ENCODE results near the gene RAB7A.
"Not testable (repeated sequence)": the region's sequence is repeated elsewhere in the genome, so short reads cannot be mapped to it uniquely, and the experiment has no call there.

Gene RAB7A

DNA sequence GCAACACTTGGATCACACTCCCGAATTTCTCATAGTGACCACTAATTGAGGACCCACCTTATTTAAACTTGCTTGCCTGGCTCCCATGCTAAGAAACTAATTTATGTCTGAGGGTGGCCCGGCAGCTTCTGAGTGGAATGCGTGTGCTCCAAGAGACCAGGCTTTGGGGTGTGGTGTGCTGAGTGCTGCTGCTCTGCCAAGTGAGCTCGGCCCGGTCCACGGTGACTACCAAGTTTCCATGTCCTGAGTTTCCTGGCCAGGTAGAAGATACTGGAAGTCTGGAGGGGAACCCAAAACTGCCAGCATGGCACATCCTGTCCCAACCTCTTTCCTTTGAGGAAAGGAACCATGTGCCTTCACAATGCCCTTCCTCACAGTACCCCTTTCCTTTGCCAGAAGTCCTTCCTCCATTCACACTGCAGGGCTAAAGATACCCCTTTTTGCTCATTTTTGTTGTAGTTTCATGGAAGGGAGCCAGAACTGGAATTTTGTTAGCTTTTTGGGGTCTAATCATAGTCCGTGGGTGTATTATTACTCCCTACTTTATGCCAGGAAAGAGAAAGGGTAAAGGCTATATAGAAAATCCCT is 94.4 kb downstream of the RAB7A start:
- DNase-seq (ENCODE audit: low read depth), result no peak

DNA sequence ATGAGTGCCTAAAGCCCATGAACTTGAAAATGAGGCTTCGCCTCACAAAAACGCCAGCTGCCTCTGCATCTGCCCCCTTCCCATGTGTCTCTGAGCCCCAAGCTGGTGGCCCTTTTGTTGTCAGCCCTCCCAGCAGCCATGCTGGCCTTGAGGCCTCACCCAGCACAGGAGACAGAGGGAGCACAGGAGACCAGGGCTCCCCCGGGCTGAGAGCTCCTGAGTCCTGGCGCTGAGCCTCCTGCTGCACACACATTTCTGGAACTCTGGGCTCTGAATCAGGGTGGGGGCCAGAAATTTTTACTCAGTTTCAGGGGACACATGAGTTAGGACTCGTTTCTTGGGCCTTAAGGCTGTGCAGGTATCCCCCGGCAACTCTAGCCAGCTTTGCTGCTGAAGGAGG is 97.0 kb downstream of the RAB7A start:
- DNase-seq (ENCODE audit: low read depth), result no peak

DNA sequence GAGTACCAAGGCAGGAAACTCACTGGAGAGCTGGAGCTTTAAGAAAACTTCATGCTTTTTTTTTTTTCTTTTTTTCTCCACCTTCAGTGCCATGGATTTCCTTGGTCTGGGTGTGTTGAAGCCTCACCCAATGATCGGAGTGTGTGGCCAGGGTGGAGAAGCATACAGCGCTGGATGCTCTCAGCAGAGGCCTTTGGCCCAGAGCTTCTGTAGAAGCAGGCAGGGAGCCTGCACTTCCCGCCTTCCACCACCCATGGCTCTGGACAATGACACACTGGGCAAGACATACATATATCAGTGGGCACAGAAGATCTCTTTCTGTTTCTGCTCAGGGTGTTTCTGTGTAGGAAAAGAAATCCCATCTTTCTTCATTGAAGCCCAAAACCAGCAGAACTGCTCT is 97.6 kb downstream of the RAB7A start:
- no peak for DNase-seq (ENCODE audit: low read depth)

DNA sequence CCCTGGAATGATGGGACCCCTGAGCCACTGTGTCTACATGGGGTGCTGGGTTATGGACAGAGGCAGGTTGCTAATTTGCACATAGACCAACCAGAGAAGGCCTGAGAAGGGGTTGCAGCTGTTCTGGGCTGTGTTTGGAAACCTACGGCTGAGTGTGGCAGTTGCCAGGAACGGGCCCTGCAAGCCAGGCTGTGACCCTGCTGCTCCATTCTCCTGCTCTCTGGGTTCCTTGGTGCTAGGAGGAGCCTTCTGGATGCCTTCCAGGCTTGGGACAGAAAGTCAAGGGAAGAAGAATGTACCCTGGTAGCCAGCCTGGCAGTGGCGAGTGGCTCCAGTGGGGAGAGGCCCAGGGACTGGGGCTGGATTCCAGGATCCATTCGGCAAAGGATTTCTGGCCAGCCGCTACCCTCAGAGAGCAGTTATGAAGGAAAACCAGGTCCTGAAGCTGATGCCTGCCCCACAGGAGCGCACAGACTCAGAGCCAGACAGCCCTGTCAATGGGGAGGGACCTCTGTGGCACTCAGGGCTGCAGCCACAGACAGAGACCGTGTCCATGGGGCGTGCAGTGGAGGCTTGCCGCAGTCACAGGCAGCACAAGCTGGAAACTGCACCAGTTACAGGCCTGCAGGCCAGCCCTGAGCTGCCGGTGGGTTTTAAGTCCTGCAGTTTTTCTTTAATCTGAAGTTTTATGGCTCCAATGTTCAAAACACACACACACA is 98.3 kb downstream of the RAB7A start:
- no peak for DNase-seq (ENCODE audit: low read depth)

DNA sequence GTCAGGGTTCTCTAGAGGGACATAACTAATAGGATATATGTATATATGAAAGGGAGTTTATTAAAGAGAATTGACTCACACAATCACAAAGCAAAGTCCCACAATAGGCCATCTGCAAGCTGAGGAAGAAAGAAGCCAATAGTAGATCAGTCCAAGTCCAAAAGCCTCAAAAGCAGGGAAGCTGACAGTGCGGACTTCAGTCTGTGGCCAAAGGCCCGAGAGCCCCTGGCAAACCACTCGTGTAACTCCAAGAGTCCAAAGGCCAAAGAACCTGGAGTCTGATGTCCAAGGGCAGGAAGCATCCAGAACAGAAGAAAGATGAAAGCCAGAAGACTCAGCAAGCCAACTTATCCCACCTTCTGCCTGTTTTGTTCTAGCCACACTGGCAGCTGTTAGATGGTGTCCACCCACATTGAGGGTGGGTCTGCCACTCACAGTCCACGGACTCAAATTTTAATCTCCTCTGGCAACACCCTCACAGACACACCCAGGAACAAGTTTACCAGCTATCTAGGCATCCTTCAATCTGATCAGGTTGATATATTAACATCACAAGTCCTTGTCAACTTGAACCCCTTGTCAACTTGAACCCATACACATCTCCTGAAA is 99.2 kb downstream of the RAB7A start:
- no peak for DNase-seq (ENCODE audit: low read depth)

DNA sequence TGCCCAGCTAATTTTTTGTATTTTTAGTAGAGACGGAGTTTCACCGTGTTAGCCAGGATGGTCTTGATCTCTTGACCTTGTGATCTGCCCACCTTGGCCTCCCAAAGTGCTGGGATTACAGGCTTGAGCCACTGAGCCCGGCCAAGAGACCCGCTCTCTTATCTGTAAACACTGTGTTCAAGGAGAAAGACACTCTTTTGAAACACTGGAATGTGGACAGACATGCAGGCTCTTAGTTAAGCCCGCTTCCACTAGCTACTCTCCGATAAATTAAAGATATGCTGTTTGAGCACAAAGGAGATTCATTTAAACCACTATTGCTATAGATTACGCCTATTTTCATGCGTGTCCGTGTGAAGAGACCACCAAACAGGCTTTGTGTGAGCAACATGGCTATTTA is 103.1 kb downstream of the RAB7A start:
- not testable (repeated sequence) for DNase-seq (ENCODE audit: low read depth)

DNA sequence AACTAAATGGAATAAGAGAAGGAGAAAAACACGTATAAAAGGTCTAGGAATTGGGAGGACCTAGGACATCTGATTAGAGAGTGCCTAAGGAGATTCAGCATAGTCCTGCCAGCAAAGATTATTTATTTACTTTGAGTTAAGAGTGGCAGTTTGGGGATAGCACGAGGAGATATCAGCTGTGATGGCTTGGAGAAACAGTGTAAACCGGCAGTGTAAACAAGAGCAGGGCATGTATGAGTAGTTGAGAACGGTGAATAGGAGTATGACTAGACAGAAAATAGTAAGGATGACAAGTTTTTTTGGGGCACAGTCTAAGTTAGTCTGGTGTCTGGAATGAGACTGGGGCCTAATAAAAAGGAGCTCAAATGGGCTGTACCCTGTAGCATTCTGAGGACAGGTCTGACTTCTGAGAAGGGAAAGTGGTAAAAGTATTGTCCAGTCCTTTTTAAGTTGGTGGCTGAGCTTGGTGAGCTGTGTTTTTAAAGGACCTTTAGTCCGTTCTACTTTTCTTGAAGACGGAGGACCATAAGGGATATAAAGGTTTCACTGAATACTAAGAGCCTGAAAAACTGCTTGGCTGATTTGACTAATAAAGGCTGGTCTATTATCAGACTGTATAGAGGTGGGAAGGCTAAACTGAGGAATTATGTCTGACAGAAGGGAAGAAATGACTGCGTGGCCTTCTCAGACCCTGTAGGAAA is 104.1 kb downstream of the RAB7A start:
- DNase-seq (ENCODE audit: low read depth), result not testable (repeated sequence)

DNA sequence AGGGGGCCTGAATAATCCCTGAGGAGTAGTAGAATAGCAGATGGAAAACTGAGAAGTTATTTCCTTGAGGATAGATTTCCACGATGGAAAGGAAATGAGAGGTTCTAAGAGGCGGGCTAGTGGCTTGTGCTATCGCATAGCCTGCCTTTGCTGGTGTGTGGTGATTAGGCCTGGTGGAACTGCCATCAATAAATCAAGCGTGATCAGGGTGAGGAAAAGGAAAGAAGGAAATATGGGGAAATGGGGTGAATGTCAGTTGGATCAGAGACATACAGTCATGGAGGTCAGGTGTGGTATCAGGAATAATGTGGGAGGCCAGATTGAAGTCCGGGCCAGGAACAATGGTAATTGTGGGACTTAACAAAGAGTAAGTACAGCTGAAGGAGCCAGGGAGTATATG is 104.8 kb downstream of the RAB7A start:
- DNase-seq (ENCODE audit: low read depth), result not testable (repeated sequence)

DNA sequence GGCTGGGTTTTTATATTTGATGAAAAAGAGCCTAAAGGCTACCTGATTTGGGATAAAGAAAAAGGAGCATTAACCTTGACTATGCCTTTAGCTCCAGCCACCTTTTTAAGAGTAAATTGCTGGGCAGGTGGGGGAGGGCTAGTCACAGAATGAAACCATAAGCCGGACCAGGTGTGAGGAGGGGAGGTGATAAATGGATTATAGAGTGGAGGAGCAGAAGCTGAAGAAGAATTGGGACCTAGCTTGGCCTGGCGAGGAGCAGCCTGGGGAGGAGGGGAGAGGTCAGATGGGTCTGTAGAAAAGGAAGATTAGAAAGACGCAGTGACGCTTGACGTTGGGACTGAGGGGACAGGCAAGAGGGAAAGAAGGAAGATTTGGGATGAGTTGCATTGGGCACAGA is 107.0 kb downstream of the RAB7A start:
- not testable (repeated sequence) for DNase-seq (ENCODE audit: low read depth)

DNA sequence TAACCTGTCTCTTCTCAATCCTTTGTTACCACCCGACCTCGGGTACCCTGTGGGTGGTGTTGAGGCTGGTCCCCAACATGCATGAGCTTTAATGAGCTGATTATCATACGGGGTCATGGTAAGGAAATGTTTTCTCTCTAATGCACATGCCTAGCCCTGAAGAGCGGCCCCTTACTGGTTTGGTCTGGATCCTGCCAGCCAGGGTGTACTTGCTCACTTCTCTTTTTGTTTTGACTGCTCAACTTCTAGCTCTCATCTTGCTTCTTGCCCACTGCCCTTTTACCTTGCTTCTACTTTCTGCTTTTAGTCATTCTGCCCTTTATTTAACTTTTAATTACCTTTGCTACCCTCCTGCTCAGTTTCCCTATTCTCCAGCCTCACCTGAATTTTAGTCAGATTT is 109.1 kb downstream of the RAB7A start:
- DNase-seq (ENCODE audit: low read depth), result no peak

DNA sequence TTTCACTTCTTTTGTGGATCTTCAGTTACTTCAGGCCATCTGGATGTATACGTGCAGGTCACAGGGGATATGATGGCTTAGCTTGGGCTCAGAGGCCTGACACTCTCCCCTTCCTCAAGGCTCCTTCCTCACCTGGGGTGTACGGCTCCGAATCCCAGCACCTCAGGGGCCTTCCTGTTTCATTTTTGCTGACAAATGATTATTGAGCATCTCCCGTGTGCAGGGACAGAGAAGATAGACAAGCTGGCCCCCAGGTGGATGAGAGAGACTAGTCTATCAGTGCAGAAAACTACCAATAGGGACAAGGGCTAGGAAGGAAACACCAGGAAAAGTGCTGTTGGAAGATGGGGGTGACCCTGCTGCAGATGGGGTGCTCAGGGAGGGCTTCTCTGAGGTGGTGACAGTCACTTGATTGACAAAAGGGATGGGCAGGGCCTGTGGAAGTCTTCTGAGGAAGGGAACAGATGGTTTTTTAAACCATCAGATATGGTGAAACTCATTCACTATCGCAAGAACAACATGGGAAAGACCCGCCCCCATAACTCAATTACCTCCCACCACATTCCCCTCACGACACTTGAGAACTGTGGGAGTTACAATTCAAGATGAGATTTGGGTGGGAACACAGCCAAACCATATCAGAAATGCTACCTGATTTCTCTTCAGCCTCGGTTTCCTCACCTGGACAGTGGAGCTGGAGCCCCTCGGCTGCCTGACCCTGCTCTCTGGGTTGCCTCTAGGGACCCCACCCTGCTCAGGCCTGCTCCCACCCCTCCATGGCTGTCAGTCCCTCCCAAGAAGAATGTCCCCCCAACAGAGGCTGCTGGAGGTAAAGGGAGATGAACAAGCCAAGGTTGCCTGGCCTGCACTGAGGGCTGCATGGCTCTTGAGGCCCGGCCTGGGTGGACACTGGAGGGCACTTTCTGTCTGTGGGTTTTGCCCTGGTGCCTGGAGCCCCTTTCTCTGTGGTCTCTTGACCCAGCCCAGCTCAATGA is 116.2 kb downstream of the RAB7A start:
- DNase-seq (ENCODE audit: low read depth), result no peak

DNA sequence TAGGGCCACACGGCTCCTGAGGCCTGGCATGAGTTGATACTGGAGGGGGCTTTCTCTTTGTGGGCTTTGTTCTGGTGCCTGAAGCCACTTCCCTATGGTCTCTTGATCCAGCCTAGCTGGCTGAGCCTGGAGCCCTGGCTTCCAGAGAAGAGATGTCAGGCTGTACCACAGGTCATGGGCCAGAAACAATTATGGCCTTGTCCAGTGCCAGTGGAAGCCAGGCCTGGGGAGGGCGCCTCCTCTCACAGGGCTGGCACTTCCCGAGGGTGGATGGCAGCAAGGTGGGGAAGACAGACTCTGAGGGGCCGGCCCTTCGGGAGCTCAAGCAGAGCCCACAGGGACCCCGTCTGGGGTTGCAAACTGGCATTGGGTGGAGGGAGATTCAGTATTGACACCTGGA is 118.5 kb downstream of the RAB7A start:
- no peak for DNase-seq (ENCODE audit: low read depth)

DNA sequence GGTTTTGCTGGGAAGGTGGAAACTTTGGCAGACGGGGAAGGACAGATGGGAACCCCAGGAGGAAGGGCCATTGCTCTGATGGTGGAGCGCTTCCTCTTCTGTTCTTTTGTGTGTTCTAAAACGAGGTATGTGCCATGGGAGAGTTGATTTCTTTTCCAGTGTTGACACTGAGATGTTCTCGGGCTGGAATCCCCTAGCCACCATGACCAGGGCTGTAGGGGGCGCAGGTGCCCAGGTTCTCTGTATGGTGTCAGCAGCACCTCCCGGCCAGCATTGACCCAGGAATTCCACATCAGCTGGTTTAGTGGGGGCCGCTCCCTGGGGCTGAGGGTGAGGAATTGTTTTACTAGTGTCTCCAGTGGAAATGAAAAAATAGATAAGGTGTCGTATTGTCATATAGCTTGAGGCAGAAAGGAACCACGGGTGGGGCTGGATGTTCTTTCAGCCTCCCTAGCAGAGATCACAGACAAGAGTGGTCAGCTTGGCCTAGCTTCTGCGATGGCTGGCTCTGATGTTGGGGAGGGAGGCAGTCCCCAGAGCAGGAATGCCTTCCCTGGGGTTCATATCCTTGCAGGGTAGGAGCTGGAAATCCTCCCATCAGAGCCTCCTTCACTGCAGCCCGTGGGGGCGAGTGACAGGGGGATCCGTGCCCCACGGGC is 119.3 kb downstream of the RAB7A start:
- DNase-seq (ENCODE audit: low read depth), result no peak

DNA sequence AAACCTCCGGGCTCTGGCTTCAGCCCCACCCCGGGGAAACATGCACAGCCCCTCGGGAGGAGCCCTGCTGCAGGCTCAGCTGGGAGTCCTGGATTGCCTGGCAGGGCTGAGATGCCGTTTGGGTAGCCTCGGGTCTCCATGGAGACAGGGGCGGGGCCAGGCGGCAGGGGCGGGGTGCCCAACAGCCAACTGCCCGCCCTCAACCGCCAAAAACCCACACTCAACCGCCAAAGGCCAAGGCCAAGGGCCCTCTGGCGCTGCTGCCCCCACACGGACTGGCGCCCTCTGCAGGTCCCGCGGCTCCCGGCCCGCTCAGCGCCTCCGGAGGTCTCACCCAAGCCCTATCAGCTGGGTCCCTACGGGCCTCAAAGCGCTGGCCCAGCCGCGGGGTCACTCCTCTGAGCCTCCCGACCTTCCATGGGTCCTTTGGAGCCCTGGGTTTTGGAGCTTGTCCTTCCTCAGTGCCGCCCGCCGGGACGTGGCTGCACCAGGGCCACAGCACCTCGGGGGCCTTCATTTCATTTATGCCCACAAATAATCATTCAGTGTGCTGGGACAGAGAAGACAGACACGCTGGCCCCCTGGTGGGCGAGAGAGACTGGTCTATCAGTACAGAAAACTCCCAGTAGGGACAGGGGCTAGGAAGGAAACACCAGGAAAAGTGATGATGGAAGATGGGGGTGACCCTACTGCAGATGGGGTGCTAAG is 119.9 kb downstream of the RAB7A start:
- peak; percentile 36 for DNase-seq (ENCODE audit: low read depth)

DNA sequence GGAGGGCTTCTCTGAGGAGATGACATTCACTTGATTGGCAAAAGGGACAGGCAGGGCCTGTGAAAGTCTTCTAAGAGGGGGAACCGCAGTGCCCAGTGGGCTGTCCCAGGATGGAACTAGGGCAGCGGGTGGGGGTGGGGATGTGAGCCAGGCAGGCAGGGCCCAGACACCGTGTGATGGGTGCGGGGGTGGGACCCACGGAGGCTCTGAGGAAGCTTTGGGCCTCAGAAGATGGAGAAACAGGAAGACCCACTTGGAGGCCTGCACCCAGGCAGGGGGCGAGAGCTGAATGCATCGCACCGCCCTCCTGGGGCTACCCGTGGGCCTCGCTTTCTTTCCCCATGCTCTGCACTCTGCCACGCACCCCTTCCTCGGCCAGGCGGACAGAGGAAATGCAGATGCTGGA is 120.5 kb downstream of the RAB7A start:
- no peak for DNase-seq (ENCODE audit: low read depth)

DNA sequence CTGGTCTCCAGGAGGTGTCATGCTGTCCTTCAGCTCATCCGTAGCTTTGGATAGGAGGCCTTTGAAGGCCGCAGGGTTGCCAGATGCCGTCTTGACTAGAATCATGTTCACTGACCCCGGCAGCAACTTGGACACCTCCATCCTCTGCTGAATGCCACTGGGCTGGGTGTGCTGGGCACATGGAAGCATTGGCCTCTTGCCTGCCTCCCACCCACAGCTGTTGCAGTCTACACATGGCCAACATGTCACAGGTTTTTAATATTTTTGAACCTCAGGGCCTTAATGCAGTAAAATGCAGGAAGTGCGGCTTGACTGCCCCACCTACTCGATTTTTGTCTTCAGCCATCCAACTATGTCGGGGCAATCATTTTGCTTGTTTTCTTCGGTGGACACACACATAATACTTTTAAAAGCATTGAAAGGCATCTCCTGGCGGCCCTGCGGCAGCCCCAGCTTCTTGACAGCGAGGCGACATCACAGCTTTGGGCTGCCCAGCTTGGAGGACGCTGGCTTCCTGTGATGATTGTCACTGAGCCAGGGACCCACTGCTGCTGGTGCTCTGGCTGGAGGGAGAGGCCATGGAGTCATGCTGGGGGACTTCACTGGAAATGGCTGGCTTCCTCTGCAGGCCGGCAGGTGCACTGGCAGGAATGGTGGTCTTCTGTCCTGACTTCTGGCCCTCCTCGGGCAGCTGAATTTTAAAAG is 121.8 kb downstream of the RAB7A start:
- DNase-seq (ENCODE audit: low read depth), result no peak

DNA sequence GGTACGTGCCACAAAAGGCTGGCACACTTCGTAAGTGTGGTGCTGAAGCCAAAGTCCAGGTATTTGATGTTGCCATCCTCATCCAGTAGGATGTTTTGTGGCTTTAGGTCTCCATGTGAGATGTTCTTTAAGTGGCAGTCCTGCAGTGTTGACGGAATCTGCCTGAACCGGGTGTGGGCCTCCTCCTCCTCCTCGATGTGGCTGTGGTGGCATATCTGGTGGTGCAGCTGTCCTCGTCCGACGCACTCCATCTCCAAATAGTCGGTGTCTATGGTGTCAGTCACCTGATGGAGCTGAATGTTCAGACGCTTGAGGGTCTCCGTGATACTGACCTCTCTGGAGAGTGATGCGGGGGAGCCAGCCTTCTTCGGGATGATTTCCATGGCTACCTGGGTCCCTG is 123.0 kb downstream of the RAB7A start:
- DNase-seq (ENCODE audit: low read depth), result no peak

DNA sequence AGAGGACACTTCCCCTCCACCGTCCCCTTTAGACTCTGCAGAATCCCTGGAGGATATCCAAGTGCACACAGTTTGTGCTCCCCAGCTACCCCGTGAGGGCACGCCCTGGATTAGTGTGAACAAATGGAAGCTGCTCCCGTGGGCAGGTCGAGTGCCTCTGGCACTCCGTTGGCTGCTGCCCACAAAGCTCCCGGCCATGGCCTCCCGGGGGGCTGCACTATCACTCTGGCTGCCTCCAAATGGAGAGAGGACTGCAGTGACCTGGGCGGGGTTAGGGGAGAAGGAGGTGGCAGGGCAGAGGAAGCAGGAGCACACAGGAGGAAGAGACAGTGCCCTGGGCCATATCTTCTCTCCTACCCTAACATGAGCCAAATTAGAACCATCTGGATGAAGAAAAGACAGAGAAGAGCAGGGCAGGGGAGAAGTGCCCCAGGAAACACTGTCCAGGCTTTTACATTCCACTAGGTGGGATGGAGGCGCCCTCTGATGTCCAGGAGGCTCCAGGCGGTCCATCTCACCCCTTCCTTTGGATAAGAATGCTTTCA is 124.0 kb downstream of the RAB7A start:
- no peak for DNase-seq (ENCODE audit: low read depth)

DNA sequence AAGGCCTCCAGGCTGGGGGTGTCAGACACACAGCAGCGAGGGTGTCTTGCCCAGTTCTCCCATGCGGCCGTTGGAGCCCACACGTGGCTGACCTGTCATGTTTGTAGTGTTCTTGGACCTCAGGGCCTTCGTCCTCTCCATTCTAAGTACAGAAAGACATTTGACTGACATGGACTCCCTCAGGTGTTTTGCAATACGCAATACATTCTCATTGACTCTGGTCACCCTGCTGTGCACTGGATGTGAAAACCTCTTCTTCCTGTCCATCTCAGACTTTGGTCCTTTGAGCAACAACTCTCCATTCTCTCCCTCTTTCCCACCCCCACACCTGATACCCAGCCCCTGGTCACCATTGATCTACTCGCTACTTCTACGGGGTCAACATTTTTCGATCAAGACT is 124.6 kb downstream of the RAB7A start:
- no peak for DNase-seq (ENCODE audit: low read depth)

DNA sequence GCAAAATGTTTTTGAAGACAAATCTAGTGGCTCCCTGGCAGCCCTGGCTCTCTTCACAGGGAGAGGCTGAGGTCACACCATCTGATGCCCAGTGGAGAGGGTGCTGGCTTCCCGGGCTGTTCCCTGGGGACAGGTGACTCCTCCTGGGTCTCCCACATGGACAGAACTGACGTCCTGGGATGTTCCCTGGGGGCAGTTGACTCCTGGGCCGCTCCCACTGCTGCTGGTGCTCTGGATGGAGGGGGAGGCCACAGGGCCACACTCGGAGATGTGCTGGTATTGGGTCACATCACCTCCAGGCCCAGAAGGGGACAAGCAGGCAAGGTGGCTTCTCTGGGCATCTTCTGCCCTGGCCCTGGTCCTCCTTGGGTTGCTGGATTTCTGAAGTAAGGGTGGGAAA is 125.6 kb downstream of the RAB7A start:
- no peak for DNase-seq (ENCODE audit: low read depth)

Data from HS-27A (cell line).